ENCODE results near the gene SYNDIG1.

SYNDIG1 gene

DNA sequence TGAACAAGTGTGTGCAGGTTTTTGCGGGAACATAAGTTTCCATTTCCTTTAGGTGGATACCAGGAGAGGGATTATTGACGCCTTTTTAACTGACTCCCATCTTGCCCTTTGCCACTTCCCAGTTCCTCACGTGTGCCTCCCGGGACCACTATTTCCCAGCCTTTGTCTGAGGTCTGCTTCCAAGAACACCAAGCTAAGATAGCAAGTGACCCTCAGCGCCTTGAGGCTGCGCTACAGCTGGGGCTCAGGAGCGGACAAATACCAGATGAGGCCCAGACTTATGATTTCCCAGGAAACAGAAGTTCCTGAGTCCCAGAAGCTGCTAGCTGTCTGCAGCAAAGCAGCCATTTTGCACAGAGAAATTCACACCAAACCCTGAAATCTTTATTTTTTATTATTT, 216.7 kb downstream of the SYNDIG1 start:
- no peak overlapping the region for H3K4me2 ChIP-seq (ENCODE audit: low read length, poor library complexity, severe bottlenecking)
- peaks cover 12% of the 10 kb centered on the region for H3K4me1 ChIP-seq (ENCODE audit: control insufficient read depth, insufficient read depth, low read depth, low read length)
- H3K79me1 ChIP-seq (replicated peaks; ENCODE audit: low read length, poor library complexity, severe bottlenecking) = no peaks in the 10 kb centered on the region
- H3K14ac ChIP-seq (ENCODE audit: low read length in 2 of 2) = no peak overlapping the region
- no peak overlapping the region for H3K18ac ChIP-seq (ENCODE audit: low read depth in 1 of 2, low read length in 2 of 2)
- no peak overlapping the region for H4K91ac ChIP-seq (ENCODE audit: low read length)
- H4K8ac ChIP-seq (ENCODE audit: low read length) = no peak overlapping the region
- no peak overlapping the region for H3K27ac ChIP-seq (ENCODE audit: low read length, poor library complexity, severe bottlenecking)
- no peak overlapping the region for H2AFZ ChIP-seq (ENCODE audit: low read depth, low read length)
- WGBS = 93% methylated on average over 7 of the region's 7 CpGs
- DNase-seq = no peak
- H3K27me3 ChIP-seq (ENCODE audit: control insufficient read depth in 1 of 2, insufficient read depth in 1 of 2, low read length in 2 of 2) = no peaks in the 10 kb centered on the region
- H2BK5ac ChIP-seq (ENCODE audit: low read depth, low read length, poor library complexity, severe bottlenecking) = no peak overlapping the region
- peaks cover 6% of the 10 kb centered on the region for H3K9me3 ChIP-seq (ENCODE audit: control insufficient read depth, low read length)
- H3K4ac ChIP-seq (ENCODE audit: low read depth in 1 of 2, low read length in 2 of 2) = no peak overlapping the region
- no peak overlapping the region for H3K4me3 ChIP-seq (ENCODE audit: insufficient read depth in 1 of 2, low read depth in 1 of 2, low read length in 2 of 2)
- no peak overlapping the region for H2AK5ac ChIP-seq (ENCODE audit: low read length, severe bottlenecking)
- no peak overlapping the region for H3K9ac ChIP-seq (ENCODE audit: low read length)
- no peak overlapping the region for H3K23ac ChIP-seq (ENCODE audit: low read length in 2 of 2)
- H2BK15ac ChIP-seq (ENCODE audit: low read depth, poor library complexity, severe bottlenecking) = no peak overlapping the region
- H2BK120ac ChIP-seq (ENCODE audit: low read depth, low read length) = no peak overlapping the region
- H3K36me3 ChIP-seq (ENCODE audit: control insufficient read depth in 1 of 2, insufficient read depth in 2 of 2, low read depth in 1 of 2, low read length in 2 of 2) = no peaks in the 10 kb centered on the region
- H2BK12ac ChIP-seq (ENCODE audit: low read length in 2 of 2) = no peak overlapping the region

DNA sequence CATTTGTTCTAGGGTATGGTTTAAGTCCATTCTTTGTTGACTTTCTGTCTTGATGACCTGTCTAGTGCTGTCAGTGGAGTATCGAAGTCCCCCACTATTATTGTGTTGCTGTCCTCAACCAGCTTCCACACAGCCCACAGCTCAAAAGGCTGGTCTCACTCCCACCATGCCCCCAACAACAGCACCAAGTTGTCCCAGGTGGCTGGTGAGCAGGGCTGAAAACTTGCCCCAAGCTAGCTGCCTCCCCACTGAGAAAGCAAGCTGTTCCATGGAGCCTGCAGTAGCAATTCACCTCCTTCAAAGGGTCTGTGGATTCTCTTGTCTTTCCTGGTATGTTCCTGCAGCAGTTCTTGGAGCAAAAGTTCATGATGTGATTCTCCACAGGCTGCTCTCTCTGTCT, 221.0 kb downstream of the SYNDIG1 start:
- no peak overlapping the region for H3K23ac ChIP-seq (ENCODE audit: low read length in 2 of 2)
- no peak overlapping the region for H3K27ac ChIP-seq (ENCODE audit: low read length, poor library complexity, severe bottlenecking)
- H3K4me2 ChIP-seq (ENCODE audit: low read length, poor library complexity, severe bottlenecking) = no peak overlapping the region
- H3K4me3 ChIP-seq (ENCODE audit: insufficient read depth in 1 of 2, low read depth in 1 of 2, low read length in 2 of 2) = no peak overlapping the region
- H3K18ac ChIP-seq (ENCODE audit: low read depth in 1 of 2, low read length in 2 of 2) = no peak overlapping the region
- no peak overlapping the region for H2AFZ ChIP-seq (ENCODE audit: low read depth, low read length)
- peaks cover 3% of the 10 kb centered on the region for H3K4me1 ChIP-seq (ENCODE audit: control insufficient read depth, insufficient read depth, low read depth, low read length)
- no peak overlapping the region for H4K91ac ChIP-seq (ENCODE audit: low read length)
- H2BK12ac ChIP-seq (ENCODE audit: low read length in 2 of 2) = no peak overlapping the region
- no peak overlapping the region for H2BK5ac ChIP-seq (ENCODE audit: low read depth, low read length, poor library complexity, severe bottlenecking)
- H3K9me3 ChIP-seq (ENCODE audit: control insufficient read depth, low read length) = peaks cover 6% of the 10 kb centered on the region
- H3K9ac ChIP-seq (ENCODE audit: low read length) = no peak overlapping the region
- H3K36me3 ChIP-seq (ENCODE audit: control insufficient read depth in 1 of 2, insufficient read depth in 2 of 2, low read depth in 1 of 2, low read length in 2 of 2) = no peaks in the 10 kb centered on the region
- H2AK5ac ChIP-seq (ENCODE audit: low read length, severe bottlenecking) = no peak overlapping the region
- peaks cover 0 to 22% of the 10 kb centered on the region in 2 experiments for H3K27me3 ChIP-seq (ENCODE audit: control insufficient read depth in 1 of 2, insufficient read depth in 1 of 2, low read length in 2 of 2)
- no peaks in the 10 kb centered on the region for H3K79me1 ChIP-seq (replicated peaks; ENCODE audit: low read length, poor library complexity, severe bottlenecking)
- H2BK120ac ChIP-seq (ENCODE audit: low read depth, low read length) = no peak overlapping the region
- no peak overlapping the region for H3K4ac ChIP-seq (ENCODE audit: low read depth in 1 of 2, low read length in 2 of 2)
- DNase-seq = no peak
- no peak overlapping the region for H3K14ac ChIP-seq (ENCODE audit: low read length in 2 of 2)
- H2BK15ac ChIP-seq (ENCODE audit: low read depth, poor library complexity, severe bottlenecking) = no peak overlapping the region
- 94% methylated on average over 1 of the region's 1 CpG for WGBS
- no peak overlapping the region for H4K8ac ChIP-seq (ENCODE audit: low read length)

DNA sequence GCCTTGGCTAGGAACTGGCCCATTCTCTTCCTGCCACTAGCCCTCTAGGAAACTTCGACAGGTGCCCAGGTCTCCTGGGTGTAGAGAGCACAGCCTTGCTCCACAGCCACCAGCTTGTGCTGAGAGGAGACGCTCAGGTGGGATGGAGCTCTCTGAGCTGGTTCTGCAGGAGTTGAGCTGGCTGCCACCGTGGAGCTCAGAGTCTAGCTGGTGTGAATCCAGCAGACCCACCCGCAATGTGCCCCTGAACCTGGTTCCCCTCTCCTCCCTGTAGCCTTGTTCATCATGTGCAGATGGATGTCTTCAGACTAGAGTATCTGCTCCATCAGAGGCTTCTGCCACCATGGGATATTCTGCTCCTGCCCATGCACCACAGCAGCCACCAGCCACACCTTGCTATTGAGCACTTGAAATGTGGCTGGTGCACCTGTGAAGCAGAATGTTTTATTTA, 222.5 kb downstream of the SYNDIG1 start:
- H2BK15ac ChIP-seq (ENCODE audit: low read depth, poor library complexity, severe bottlenecking) = no peak overlapping the region
- no peak overlapping the region for H4K8ac ChIP-seq (ENCODE audit: low read length)
- 82% methylated on average over 4 of the region's 4 CpGs for WGBS
- H3K14ac ChIP-seq (ENCODE audit: low read length in 2 of 2) = no peak overlapping the region
- H4K91ac ChIP-seq (ENCODE audit: low read length) = no peak overlapping the region
- H2AFZ ChIP-seq (ENCODE audit: low read depth, low read length) = no peak overlapping the region
- no peak overlapping the region for H3K18ac ChIP-seq (ENCODE audit: low read depth in 1 of 2, low read length in 2 of 2)
- no peak overlapping the region for H2BK5ac ChIP-seq (ENCODE audit: low read depth, low read length, poor library complexity, severe bottlenecking)
- H3K4ac ChIP-seq (ENCODE audit: low read depth in 1 of 2, low read length in 2 of 2) = no peak overlapping the region
- DNase-seq = no peak
- no peak overlapping the region for H3K4me2 ChIP-seq (ENCODE audit: low read length, poor library complexity, severe bottlenecking)
- no peak overlapping the region for H3K4me3 ChIP-seq (ENCODE audit: insufficient read depth in 1 of 2, low read depth in 1 of 2, low read length in 2 of 2)
- no peak overlapping the region for H3K27ac ChIP-seq (ENCODE audit: low read length, poor library complexity, severe bottlenecking)
- H3K9ac ChIP-seq (ENCODE audit: low read length) = no peak overlapping the region
- no peak overlapping the region for H3K23ac ChIP-seq (ENCODE audit: low read length in 2 of 2)
- no peaks in the 10 kb centered on the region for H3K4me1 ChIP-seq (ENCODE audit: control insufficient read depth, insufficient read depth, low read depth, low read length)
- H2BK120ac ChIP-seq (ENCODE audit: low read depth, low read length) = no peak overlapping the region
- peaks cover 6% of the 10 kb centered on the region for H3K9me3 ChIP-seq (ENCODE audit: control insufficient read depth, low read length)
- H2AK5ac ChIP-seq (ENCODE audit: low read length, severe bottlenecking) = no peak overlapping the region
- H2BK12ac ChIP-seq (ENCODE audit: low read length in 2 of 2) = no peak overlapping the region
- peaks cover 0 to 25% of the 10 kb centered on the region in 2 experiments for H3K27me3 ChIP-seq (ENCODE audit: control insufficient read depth in 1 of 2, insufficient read depth in 1 of 2, low read length in 2 of 2)
- no peaks in the 10 kb centered on the region for H3K79me1 ChIP-seq (replicated peaks; ENCODE audit: low read length, poor library complexity, severe bottlenecking)
- no peaks in the 10 kb centered on the region for H3K36me3 ChIP-seq (ENCODE audit: control insufficient read depth in 1 of 2, insufficient read depth in 2 of 2, low read depth in 1 of 2, low read length in 2 of 2)

DNA sequence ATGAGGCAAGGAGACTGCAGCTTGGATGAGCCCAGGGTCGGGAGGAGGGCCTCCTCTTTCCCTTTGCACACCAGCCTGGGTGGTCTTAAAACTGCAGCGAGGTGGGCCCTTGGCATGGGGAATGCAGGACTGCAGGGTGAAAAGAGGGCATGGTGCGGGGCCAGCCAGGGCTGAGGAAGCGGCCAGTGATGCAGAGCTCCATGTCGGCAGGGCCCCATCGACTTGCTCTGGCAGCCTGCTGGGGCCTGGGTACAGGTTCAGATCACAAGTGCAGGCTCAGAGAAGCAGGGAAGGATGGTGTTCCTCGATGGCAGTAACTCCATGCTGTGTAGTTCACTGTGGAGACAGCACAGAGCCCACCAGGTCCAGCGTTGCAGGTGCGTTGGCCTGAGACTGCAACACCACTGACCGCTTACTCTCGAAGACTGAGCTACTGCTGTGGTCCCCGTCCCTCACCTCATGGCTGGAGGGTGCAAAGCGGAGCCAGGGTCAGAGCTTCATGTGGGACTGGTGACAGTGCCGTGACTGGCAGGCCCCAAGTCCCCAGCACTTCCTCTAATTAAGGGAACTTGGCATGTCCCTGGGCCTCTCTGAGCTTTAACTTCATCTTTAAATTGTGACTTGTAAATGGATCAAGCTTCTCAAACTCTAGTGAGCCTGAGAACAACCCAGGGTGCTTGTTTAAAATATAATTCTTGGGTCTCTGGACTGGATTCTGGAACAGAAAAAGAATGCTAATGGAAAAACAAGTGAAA, 223.2 kb downstream of the SYNDIG1 start:
- Histone ChIP-seq H3K79me1 (replicated peaks; ENCODE audit: low read length, poor library complexity, severe bottlenecking) (no peaks in the 10 kb centered on the region), H3K27me3 (ENCODE audit: control insufficient read depth in 1 of 2, insufficient read depth in 1 of 2, low read length in 2 of 2) (peaks cover 0 to 29% of the 10 kb centered on the region in 2 experiments), H3K23ac (ENCODE audit: low read length in 2 of 2) (no peak overlapping the region), H2AK5ac (ENCODE audit: low read length, severe bottlenecking) (no peak overlapping the region), H2BK5ac (ENCODE audit: low read depth, low read length, poor library complexity, severe bottlenecking) (no peak overlapping the region), H2BK15ac (ENCODE audit: low read depth, poor library complexity, severe bottlenecking) (no peak overlapping the region), H3K18ac (ENCODE audit: low read depth in 1 of 2, low read length in 2 of 2) (no peak overlapping the region), H4K91ac (ENCODE audit: low read length) (no peak overlapping the region), H3K14ac (ENCODE audit: low read length in 2 of 2) (no peak overlapping the region), H4K8ac (ENCODE audit: low read length) (no peak overlapping the region), H3K4me1 (ENCODE audit: control insufficient read depth, insufficient read depth, low read depth, low read length) (no peaks in the 10 kb centered on the region), H3K4ac (ENCODE audit: low read depth in 1 of 2, low read length in 2 of 2) (no peak overlapping the region), H3K9me3 (ENCODE audit: control insufficient read depth, low read length) (peaks cover 3% of the 10 kb centered on the region), H3K36me3 (ENCODE audit: control insufficient read depth in 1 of 2, insufficient read depth in 2 of 2, low read depth in 1 of 2, low read length in 2 of 2) (no peaks in the 10 kb centered on the region), H3K4me3 (ENCODE audit: insufficient read depth in 1 of 2, low read depth in 1 of 2, low read length in 2 of 2) (no peak overlapping the region), H3K4me2 (ENCODE audit: low read length, poor library complexity, severe bottlenecking) (no peak overlapping the region), H3K27ac (ENCODE audit: low read length, poor library complexity, severe bottlenecking) (no peak overlapping the region), H2BK12ac (ENCODE audit: low read length in 2 of 2) (no peak overlapping the region), H2AFZ (ENCODE audit: low read depth, low read length) (no peak overlapping the region), H2BK120ac (ENCODE audit: low read depth, low read length) (no peak overlapping the region), H3K9ac (ENCODE audit: low read length) (no peak overlapping the region)
- DNase-seq = no peak
- WGBS = 89% methylated on average over 14 of the region's 14 CpGs
